RWPE1 (cell line): ENCODE measurements around the gene EFNA5.

Experiments used
- CTCF ChIA-PET: fragments of 350-600 bp; sonication (Branson Sonifier 250); formaldehyde crosslinking; extraction: SDS; loops from one replicate; lab custom pipeline; 2021; lab: Yijun Ruan, JAX
- POLR2A ChIA-PET: fragments of 400-600 bp; formaldehyde crosslinking; extraction: SDS; loops from one replicate; lab custom pipeline; 2020; ENCODE audit warnings: antibody characterized with exemption; ENCODE audit not compliant: low non-redundant PET; lab: Yijun Ruan, JAX
- DNase-seq: peaks from one replicate; pipeline ENCODE4 v3.0.0; 2012; ENCODE audit warnings: low spot score
- H3K27ac ChIP-seq: fragments of 450-650 bp; 2 replicates; pipeline ENCODE4 v1.5.1; 2017
- CTCF ChIP-seq: fragments of 450-650 bp; conservative IDR thresholded peaks from 2 replicates; pipeline ENCODE4 v1.5.1; 2017; ENCODE audit warnings: low read depth, mild to moderate bottlenecking

EFNA5 gene

GRCh38 chr5:107370396-107370968 lies 300.3 kb downstream of the EFNA5 start:
- ChIA-PET POLR2A (no interaction called here), CTCF (interaction anchor here (0.6 kb wide), 1 partner anchor 285 kb away, joined by 3 read pairs; no protein-coding TSS in a partner anchor)
- no peak for TF ChIP-seq CTCF
- peak overlapping the region; percentile 66 for H3K27ac ChIP-seq
- DNase-seq: peak; percentile 53

GRCh38 chr5:107369622-107370021 lies 301.1 kb downstream of the EFNA5 start:
- no peak for TF ChIP-seq CTCF
- no peak overlapping the region for H3K27ac ChIP-seq
- ChIA-PET CTCF (no interaction called here), POLR2A (no interaction called here)
- no peak for DNase-seq

- no peak overlapping the region for H3K27ac ChIP-seq
- CTCF ChIA-PET: no interaction called here
- POLR2A ChIA-PET: no interaction called here
- no peak for DNase-seq
- TF ChIP-seq CTCF: no peak
Measured at GRCh38 chr5:107368615-107369014, 302.1 kb downstream of the EFNA5 start.

- CTCF ChIA-PET: no interaction called here
- POLR2A ChIA-PET: no interaction called here
- no peak for TF ChIP-seq CTCF
- H3K27ac ChIP-seq: no peak overlapping the region
- no peak for DNase-seq
Measured at GRCh38 chr5:107367939-107368338, 302.8 kb downstream of the EFNA5 start.

- H3K27ac ChIP-seq: no peak overlapping the region
- ChIA-PET POLR2A (no interaction called here), CTCF (no interaction called here)
- TF ChIP-seq CTCF: no peak
- no peak for DNase-seq
Measured at GRCh38 chr5:107367480-107367879, 303.3 kb downstream of the EFNA5 start.

- no peak overlapping the region for H3K27ac ChIP-seq
- ChIA-PET POLR2A (no interaction called here), CTCF (interaction anchor here (0.6 kb wide), 1 partner anchor 58 kb away, joined by 3 read pairs; no protein-coding TSS in a partner anchor)
- no peak for TF ChIP-seq CTCF
- DNase-seq: no peak
Measured at GRCh38 chr5:107365320-107366109, 305.2 kb downstream of the EFNA5 start.
